ENCODE results near the gene LRCOL1.

The LRCOL1 gene

DNA sequence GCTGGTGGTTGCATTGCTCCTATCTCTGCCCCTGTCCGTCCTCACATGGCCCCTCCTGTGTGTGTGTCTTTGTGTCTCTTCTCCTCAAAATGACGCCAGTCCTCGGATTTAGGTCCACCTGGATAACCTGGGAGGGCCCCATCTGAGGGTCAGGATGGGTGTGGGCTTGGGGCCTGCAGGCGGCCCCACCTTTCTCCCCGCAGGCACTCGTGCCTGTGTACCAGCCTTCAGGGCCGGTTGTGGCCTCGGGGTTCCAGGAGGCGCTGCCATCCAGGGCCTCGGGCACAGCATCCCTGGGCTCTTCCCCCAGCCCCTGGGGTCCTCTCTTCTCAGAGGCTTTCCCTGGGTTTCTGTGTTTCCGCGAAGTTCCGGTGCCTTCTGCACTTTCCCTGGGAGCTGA lies 54.7 kb downstream of the LRCOL1 start:
- CTCF ChIA-PET, result interaction anchor here (0.8 to 1.3 kb wide), 2 partner anchors 33 to 402 kb away, joined by 3 to 6 read pairs; no protein-coding TSS in a partner anchor
- H3K4me3 ChIP-seq (ENCODE audit: low read depth, low read length), result no peak overlapping the region
- no peak for DNase-seq (ENCODE audit: low read depth, low spot score)
- no peak for TF ChIP-seq CTCF (IDR thresholded peaks at IDR 0.05; ENCODE audit: insufficient read depth, low read length, missing control alignments)
- POLR2A ChIA-PET, result no interaction called here

GRCh38 chr12:132554845-132555630 lies 55.3 kb downstream of the LRCOL1 start:
- no peak for DNase-seq (ENCODE audit: low read depth, low spot score)
- peak; percentile 12 for TF ChIP-seq CTCF (IDR thresholded peaks at IDR 0.05; ENCODE audit: insufficient read depth, low read length, missing control alignments)
- ChIA-PET CTCF (interaction anchor here (0.8 to 1.7 kb wide), 4 partner anchors 9 to 401 kb away, joined by 3 to 6 read pairs (median 5); no protein-coding TSS in a partner anchor), POLR2A (no interaction called here)
- H3K4me3 ChIP-seq (ENCODE audit: low read depth, low read length), result no peak overlapping the region

Measured in AG04449 (cell line).